Measurements from ENCODE around the gene FOXF1.

The FOXF1 gene

DNA sequence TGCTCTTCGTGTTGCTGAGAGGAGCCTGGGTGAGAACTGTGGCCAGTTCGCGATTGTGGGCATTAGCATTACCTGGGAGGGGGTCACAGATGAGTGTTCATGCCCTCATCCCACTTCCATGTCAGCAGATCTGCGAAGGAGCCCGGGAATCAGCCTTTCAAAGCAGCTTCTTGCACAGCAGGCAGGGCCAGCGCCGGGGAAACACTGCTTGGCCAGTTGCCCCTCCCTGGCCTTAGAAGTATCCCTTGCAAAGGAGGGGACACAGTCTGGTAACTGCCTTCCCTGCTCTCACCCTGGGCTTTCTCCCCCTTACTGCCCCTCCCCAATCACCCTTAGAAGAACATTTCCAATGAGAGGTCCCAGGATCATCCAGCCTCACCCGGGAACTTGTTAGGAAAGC is 42.8 kb upstream of the FOXF1 start:
- TF ChIP-seq CTCF (IDR thresholded peaks at IDR 0.05; ENCODE audit: insufficient read depth, low read depth, low read length, missing control alignments) = no peak
- no peak for DNase-seq (ENCODE audit: low read depth)
- H3K4me3 ChIP-seq (ENCODE audit: low read depth, low read length) = no peak overlapping the region

GRCh38 chr16:86470964-86471363 is 39.4 kb upstream of the FOXF1 start:
- no peak overlapping the region for H3K4me3 ChIP-seq (ENCODE audit: low read depth, low read length)
- no peak for DNase-seq (ENCODE audit: low read depth)
- TF ChIP-seq CTCF (IDR thresholded peaks at IDR 0.05; ENCODE audit: insufficient read depth, low read depth, low read length, missing control alignments) = no peak

- DNase-seq (ENCODE audit: low read depth) = no peak
- H3K4me3 ChIP-seq (ENCODE audit: low read depth, low read length) = no peak overlapping the region
- TF ChIP-seq CTCF (IDR thresholded peaks at IDR 0.05; ENCODE audit: insufficient read depth, low read depth, low read length, missing control alignments) = no peak
Observed at GRCh38 chr16:86471896-86472295, 38.4 kb upstream of the FOXF1 start.

DNA sequence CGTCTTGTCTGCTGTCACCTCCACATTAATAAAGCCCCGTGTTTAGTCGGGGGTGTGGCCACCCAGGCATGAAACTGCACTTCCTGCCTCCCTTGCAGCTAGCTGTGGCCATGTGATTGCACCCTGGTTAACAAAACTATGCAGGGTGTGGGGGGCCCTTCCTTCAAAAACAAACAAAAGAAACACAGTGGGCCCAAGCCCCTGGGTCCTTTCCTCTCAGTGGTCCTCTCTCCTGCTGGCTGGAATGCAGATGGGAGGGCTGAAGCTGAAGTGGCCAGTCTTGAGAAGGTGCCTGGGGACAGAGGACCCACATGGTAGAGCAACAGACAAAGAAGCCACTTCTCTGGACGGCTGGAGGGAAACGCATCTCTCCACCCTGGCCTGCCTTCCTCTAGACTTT is 38.0 kb upstream of the FOXF1 start:
- no peak for DNase-seq (ENCODE audit: low read depth)
- TF ChIP-seq CTCF (IDR thresholded peaks at IDR 0.05; ENCODE audit: insufficient read depth, low read depth, low read length, missing control alignments) = no peak
- H3K4me3 ChIP-seq (ENCODE audit: low read depth, low read length) = no peak overlapping the region

DNA sequence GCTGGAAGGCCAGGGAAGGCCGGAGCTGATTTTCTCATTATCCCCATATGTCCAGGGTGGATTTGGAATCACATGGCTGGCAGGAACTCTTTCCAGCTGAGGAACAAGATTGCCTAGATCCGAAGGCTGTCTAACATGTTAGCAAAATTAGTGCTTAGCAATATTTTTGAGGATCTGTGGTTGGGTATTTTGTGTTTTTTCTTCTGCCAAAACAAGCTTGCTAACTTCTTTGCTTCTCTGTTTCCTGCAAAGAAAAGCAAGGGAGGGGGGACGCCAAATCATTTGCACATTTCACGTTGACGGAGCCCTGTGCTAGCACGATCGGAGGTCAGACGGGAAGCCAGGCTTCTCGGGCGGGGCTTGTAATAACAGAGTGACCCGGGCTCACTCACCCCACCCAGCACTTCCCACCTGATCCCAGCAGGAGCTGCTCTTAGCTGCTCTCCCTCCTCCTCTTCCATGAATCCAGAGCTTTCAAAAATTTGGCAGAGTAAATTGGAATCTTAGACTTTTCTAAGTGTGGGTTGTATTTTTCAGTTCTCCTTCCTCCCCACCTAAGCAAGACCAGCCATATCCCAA is 33.3 kb upstream of the FOXF1 start:
- no peak for DNase-seq (ENCODE audit: low read depth)
- TF ChIP-seq CTCF (IDR thresholded peaks at IDR 0.05; ENCODE audit: insufficient read depth, low read depth, low read length, missing control alignments) = no peak
- no peak overlapping the region for H3K4me3 ChIP-seq (ENCODE audit: low read depth, low read length)

DNA sequence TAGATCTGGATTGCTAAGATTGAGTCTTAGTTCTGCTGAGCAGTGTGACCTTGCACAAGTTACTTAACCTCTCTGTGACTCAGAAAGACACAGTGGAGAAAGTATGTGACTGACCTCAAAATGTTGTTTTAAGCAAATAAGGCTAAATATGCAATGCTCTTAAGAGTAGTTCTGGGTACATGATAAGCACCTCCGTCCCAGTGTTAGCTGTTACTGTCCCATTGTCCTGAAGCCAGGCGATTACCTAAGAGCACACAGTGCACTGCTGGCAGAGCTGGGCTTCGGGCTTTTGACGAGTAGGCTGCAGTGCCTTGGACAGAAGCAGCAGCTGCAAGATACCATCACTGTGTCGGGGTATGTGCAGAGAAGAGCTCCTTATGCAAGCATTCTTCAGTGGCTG is 32.7 kb upstream of the FOXF1 start:
- no peak for TF ChIP-seq CTCF (IDR thresholded peaks at IDR 0.05; ENCODE audit: insufficient read depth, low read depth, low read length, missing control alignments)
- no peak for DNase-seq (ENCODE audit: low read depth)
- H3K4me3 ChIP-seq (ENCODE audit: low read depth, low read length) = no peak overlapping the region

DNA sequence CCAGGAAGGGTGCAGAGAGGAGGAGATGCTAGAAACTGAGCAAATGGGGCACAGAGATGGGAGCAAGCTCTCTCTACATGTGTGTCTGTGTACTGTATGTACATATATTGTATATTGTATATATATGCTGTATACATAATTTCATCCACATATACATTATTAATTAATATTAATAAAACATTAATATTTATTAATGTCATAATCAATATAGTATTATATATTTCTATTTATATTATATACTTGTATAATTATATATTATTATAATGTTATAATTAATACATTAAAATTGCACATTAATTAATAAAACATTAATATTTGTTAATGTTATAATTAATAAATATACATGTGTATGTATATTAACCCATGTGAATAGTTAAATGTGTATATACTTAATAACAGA is 31.5 kb upstream of the FOXF1 start:
- TF ChIP-seq CTCF (IDR thresholded peaks at IDR 0.05; ENCODE audit: insufficient read depth, low read depth, low read length, missing control alignments) = no peak
- no peak for DNase-seq (ENCODE audit: low read depth)
- H3K4me3 ChIP-seq (ENCODE audit: low read depth, low read length) = no peak overlapping the region
